Measurements from ENCODE around the gene RHBDF2.

The RHBDF2 gene

GRCh38 chr17:76452660-76453430 lies 48.4 kb downstream of the RHBDF2 start, which contains the start of gene UBE2O:
Gene UBE2O (minus strand): TSS chr17:76453152. CDS start chr17:76453141, 11 bp downstream.
- DNase-seq, result peak; percentile 97

GRCh38 chr17:76452127-76452659 lies 49.0 kb downstream of the RHBDF2 start:
- peak; percentile 70 for DNase-seq

- DNase-seq, result no peak
These were observed 49.7 kb downstream of the RHBDF2 start for GRCh38 chr17:76451506-76451905.

- no peak for DNase-seq
These were observed 52.1 kb downstream of the RHBDF2 start for GRCh38 chr17:76449126-76449525.

GRCh38 chr17:76447931-76448652 lies 53.1 kb downstream of the RHBDF2 start:
- no peak for DNase-seq

GRCh38 chr17:76446449-76447231 lies 54.6 kb downstream of the RHBDF2 start:
- peak; percentile 69 for DNase-seq

- no peak for DNase-seq
These were observed 55.4 kb downstream of the RHBDF2 start for GRCh38 chr17:76445697-76446448.

GRCh38 chr17:76444518-76445311 lies 56.5 kb downstream of the RHBDF2 start:
- peak; percentile 22 for DNase-seq

- DNase-seq, result peak; percentile 32
These were observed 58.6 kb downstream of the RHBDF2 start for GRCh38 chr17:76442341-76443338.

GRCh38 chr17:76441686-76442340 lies 59.4 kb downstream of the RHBDF2 start:
- no peak for DNase-seq

GRCh38 chr17:76440751-76441362 lies 60.4 kb downstream of the RHBDF2 start:
- no peak for DNase-seq

GRCh38 chr17:76439314-76439928 lies 61.8 kb downstream of the RHBDF2 start:
- no peak for DNase-seq

GRCh38 chr17:76438906-76439305 lies 62.3 kb downstream of the RHBDF2 start:
- no peak for DNase-seq

- no peak for DNase-seq
These were observed 63.5 kb downstream of the RHBDF2 start for GRCh38 chr17:76437467-76438402.

GRCh38 chr17:76435751-76436150 lies 65.5 kb downstream of the RHBDF2 start:
- DNase-seq, result no peak

GRCh38 chr17:76434870-76435269 lies 66.4 kb downstream of the RHBDF2 start:
- DNase-seq, result peak; percentile 26

GRCh38 chr17:76433693-76434092 lies 67.5 kb downstream of the RHBDF2 start:
- DNase-seq, result no peak

All from DMS53 (cell line).